GM21367 (cell line): Measurements from ENCODE around the gene DUSP16.

Experiments used
- ATAC-seq: cut with Tn5 transposase; IDR thresholded peaks from one replicate; pipeline ENCODE4 v1.9.1; 2021; ENCODE audit not compliant: unreplicated experiment

Gene DUSP16

DNA sequence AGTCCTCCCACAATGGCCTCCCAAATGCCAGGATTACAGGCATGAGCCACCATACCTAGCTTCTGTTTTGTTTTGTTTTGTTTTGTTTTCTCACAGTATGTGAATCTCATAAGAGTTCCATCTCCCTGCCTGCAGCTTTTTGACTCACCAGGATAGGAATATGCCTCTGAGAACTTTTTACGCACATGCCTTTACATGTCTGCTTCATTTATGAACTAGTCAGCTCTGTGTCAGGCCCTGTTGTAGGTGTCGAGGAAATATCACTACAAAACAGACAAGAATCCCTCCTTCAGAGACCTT lies 116.8 kb downstream of the DUSP16 start:
- no peak for ATAC-seq

DNA sequence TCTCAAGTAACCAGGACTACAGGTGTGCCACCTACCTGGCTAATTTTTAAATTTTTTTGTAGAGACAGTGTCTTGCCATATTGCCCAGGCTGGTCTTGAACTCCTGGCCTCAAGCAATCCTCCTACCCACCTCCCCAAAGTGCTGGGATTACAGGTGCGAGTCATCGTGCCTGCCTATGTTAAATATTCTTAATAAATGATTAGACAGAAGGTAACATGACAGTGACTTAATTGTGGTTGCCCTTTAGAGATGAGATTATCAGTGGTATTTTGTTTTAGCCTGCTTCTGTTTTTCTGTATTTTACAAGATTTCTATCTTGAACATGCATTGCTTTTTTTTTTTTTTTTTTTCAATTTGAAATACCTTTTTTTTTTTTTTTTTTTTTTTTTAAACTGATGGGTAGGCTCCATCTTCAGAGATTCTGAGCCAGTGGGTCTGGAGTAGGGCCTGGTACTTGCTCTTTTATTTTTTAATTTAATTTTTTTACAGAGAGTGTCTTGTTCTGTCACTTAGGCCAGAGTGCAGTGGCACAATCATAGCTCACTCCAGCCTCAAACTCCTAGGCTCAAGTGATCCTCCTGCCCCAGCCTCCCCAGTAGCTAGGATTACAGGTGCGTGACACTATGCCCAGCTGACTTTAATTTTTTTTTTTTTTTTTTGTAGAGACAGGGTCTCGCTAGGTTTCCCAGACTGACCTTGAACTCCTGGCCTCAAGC lies 117.3 kb downstream of the DUSP16 start:
- no peak for ATAC-seq

DNA sequence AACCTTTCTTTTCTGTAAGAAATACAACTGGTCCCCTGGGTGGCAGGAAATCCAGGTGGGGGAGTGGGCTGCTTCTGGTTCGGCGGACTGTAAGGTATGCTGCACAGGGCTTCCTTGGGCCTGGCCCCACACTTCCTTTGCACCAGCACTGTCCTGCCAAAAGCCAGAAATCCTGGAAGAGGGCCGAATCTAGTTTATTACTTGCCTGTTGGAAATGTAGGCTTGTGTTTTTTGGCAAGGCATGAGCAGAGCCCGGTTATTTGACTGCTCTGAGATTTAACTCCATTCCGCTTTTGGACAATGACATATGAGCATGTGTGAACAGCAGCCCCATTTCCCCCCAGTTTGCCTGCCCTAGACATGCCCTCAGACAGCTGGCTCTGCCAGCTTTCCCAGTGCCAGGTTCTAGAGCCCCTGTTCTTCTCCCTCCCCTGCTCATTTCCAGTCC lies 119.2 kb downstream of the DUSP16 start:
- ATAC-seq = no peak

DNA sequence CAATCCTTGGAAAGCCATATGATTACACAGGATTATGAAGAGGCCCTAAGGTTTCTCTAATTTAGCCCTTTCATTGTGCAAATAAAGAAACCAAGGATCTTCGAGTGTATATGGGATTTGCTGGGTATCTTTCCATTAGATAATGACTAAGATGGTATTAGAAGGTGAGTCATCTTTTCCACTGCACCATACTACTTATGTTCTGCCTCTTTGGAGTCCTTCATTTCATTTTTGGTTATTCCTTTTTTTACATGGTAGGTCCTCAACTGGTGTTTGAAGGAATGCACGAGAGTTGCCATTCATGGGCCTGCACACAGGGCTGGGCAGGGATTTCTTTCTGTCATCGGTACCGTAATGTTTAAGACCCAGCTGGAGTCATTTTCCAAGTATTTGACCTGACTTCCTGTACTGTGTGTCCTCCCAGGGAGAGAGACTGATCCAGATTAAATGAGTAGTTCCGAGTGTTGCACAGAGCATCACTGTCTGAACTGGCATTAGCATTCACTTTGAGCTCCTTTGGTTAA lies 120.1 kb downstream of the DUSP16 start:
- ATAC-seq = no peak

DNA sequence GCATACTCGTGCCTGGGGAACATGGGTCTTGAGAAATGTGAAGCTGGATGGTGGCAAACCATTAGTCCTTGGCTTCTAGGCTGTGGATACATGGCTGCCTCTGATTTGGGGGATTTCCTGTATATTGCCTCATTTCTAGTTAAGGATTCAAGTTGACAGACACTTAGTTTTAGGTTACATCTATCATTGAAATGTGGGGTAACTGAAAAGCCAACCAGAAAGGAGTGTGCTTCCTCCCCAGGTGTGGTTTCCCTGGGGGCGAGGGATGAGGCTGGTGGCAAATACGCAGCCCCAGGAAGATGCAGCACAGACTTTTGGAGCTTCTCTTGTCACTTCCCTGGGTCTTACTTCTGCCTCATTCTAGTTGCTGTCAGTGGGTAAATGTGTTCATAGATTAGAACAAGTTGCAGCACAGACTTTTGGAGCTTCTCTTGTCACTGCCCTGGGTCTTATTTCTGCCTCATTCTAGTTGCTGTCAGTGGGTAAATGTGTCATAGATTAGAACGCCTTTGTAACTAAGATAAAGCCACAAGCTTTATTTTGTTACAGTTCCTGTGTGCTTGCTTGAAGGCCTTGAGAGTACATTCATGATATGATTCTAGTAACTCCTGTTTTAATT lies 120.7 kb downstream of the DUSP16 start:
- no peak for ATAC-seq

DNA sequence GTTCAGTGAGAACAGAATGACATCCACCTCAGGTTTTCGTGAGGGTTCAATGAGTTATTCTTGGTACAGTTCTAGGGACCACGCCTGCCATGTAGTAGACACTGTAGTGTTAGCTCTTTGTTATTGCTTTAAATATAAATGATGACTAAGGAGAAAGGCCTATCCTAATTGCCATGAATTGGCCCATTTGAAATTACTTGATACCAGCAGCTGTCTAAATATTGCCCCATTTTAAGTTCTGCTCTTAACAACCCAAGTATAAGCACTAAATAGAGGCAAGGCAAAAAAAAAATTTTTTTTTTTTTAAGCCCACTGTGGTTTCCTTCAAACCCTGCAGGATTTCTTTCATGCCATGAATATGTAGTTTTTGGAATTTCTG lies 121.2 kb downstream of the DUSP16 start:
- ATAC-seq = no peak

DNA sequence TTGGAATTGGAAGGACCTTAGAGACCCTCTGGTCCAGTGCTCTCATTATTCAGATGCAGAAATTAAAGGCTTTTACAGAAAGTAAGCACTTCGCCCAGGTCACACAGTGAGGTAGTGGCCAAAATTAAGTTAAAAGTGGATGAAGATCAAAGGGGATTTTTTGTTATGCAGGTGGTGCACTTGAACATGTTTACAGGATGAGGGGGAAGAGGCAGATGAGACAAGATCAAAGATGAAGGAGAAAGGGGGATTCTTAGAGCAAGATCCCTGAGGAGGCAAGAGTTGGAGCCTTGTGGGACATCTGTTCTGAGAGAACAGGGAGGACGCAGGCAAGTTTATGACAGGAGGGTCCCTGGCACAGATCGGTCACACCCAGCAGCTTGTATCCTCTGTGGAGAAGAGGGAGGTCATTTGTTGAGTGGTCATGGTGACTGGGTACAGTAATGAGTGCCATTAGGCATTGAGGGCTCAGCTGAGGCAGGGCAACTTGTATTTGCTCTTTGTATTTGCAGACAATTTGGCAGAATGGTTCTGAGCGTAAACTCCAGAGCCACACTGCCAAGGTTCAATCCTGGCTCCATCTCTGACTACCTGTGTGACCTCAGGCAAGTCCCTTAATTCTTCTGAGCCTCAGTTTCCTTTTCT lies 121.8 kb downstream of the DUSP16 start:
- no peak for ATAC-seq

DNA sequence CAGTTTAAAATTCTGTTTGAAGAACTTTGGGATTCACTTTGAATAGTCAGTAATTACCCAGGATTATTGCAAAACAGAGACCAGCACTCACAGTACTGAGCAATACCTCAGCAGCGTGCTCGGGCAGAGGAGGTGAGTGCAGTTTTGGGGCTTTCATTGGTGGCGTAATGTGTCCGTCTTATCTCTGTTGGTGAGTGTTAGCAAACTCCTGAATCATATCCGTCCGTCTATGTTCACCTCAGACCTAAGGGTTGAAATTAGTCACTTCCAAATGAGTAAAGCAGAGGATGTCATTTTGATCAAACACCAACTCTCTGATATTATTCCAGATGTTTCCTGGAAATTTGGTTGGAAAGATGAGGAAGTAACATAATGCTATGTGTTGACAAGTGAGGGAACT lies 123.0 kb downstream of the DUSP16 start:
- no peak for ATAC-seq

DNA sequence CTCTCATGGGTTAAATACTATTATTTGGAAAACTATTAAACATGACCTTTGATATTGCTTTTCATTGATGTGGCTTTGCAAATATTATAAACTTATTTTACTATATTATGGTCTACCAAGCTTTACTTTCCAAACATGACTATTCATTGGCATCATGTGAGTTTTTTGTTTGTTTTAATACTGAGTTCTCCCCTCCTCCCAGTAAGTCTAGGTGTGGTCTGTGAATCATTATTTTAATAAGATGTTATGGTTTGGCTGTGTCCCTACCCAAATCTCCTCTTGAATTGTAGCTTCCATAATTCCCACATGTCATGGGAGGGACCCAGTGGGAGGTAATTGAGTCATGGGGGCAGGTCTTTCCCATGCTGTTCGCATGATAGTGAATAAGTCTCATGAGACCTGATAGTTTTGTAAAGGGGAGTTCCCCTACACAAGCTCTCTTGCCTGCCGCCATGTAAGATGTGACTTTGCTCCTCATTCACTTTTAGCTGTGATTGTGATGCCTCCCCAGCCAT lies 125.8 kb downstream of the DUSP16 start:
- no peak for ATAC-seq

DNA sequence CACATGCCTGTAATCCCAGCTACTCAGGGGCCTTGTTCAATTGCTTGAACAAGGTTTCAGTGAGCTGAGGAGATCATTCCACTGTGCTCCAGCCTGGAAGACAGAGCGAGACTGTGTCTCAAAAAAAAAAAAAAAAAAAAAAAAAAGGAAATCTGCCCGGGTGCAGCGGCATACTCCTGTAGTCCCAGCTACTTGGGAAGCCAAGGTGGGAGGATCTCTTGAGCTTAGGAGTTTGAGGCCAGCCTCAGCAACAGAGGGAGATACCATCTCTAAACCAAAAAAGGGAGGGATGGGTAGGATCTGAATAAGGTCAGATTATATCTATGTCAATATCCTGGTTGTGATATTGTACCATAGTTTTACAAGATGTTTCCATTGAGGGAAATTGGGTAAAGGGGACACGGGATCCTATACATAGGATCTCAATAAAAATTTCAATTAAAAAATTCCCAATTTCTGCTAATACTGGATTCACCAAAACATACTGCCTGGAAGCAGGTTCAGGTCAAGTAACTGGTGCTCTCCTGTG lies 129.4 kb downstream of the DUSP16 start:
- ATAC-seq = no peak

DNA sequence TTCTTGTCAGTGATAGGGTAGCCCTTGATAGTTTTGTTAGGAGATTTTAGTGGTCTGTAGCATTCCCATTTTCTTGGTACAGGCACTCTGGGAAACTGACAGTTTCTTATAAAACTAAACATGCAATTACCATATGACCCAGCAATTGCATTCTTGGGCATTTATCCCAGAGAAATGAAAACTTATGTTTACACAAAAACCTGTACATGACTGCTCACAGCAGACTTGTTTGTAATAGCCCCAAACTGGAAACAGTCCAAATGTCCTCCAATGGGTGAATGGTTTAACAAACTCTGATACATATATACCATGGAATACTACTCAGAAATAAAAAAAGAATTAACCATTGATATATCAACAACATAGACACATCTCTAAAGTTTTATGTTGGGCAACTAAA lies 130.3 kb downstream of the DUSP16 start:
- no peak for ATAC-seq

DNA sequence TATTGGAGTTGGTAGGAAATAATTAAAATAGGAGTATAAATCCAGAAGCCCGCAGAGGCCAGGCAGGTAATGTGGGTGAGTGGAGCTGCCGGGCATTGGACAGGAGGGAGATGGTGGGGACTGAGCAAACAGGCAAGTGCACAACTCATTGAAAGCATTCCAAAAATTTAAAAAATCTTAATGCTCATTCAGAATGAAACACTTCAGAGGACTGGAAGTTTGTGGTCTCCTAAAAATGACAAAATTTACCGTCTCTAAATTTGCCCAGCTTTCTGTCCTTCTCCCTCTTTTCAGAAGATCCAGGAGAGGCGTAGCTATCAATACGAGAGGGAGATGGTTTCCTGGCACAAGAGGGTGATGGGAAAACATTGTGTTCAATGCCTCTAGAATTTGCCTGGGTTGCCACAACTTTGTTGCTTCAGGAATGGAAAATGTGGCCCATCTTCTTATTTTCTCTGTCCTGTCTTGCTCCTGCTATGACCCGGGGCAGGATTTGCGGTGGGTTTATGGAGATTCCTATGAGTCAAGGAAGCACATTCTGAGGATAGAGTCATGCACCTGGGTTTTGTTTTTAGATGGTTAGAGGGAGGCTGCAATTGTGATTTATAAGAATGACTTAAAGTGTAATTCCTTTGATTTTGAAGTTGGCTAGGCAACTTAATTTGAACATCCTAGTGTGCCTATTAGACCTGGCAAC lies 133.6 kb downstream of the DUSP16 start:
- no peak for ATAC-seq

DNA sequence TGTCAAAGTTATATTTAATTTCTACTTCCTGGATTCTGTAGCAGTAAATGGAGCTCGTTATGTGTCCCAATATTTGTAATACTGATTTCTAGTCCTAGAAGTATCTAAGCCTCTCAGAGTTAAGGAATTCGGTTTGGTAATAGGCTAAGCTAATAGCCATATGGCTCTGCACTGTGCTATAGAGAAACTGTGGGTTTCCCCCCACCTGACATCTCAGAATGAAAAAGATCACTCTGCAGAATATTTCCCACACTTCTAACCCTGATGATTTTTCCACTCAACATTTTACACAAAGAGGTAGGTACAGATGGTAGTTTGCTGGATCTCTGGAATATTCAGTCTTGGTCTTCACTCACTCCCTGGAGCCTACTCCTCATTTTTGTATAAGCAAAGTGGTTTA lies 134.6 kb downstream of the DUSP16 start:
- no peak for ATAC-seq

DNA sequence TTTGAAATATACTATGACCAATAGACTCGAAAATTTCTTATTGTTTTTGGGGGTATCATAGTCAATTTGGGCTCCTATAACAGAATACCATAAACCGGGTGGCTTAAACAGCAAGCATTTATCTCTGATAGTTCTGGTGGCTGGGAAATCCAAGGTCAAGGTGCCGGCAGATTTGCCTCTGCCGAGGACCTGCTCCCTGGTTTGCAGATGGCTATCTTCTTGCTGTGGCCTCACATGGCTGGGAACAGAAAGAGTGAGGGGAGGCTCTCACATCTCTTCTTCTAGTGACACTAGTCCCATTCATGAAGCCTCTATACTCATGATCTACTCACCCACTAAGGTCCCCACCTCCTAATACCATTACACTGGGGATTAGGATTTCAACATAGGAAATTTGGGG lies 135.1 kb downstream of the DUSP16 start:
- ATAC-seq = no peak

DNA sequence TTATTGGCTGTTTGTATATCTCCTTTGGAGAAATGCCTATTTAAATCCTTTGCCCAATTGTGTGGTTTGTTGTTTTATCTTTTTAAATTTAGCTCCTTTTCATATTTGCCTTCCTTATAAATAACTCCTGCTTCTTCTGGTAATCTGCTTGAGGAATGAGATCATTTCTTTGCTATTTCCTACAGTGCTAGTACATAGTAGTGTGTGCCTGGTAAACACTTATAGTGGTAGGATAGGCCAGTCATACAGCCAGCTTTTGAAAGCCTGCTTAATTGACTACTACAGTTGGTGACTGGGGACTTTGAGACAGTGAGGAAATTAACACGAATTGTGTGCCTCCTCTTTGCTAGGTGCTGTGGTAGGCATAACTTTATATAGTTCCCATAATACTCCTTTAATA lies 137.0 kb downstream of the DUSP16 start:
- no peak for ATAC-seq

DNA sequence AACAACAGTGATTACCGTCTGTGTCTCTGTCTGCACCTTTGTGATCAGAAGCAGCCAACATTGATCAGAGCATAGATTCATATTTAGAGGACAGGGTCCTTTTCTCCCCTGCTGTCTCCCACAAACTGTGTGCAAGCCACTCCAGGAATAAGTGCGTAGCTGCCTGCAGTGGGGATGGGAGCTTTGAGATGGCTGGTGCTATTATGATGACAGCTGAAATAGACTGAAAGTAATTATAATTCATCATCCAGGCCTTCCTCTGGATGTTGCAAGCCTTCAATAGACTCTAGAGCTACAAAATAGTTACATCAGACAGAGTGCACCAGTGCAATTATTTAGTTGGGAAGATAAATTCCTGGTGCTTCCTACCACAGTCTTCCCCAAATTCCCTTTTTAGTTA lies 137.7 kb downstream of the DUSP16 start:
- ATAC-seq = no peak
